Hematopoietic multipotent progenitor cell treated with erythropoietin and hydrocortisone succinate and interleukin-3 and kit ligand, for 8 days (in vitro differentiated cells): ENCODE measurements around the gene PNRC2.

ENCODE experiments used
- DNase-seq: peaks from one replicate; pipeline ENCODE4 v3.0.0-alpha.2; 2015

The PNRC2 gene

GRCh38 chr1:23959461-23960290 lies at the start of gene PNRC2:
TSS of gene PNRC2 (plus strand) at chr1:23959828. CDS start at chr1:23961458, 1,630 bp downstream.
- peak; percentile 95 for DNase-seq

- no peak for DNase-seq
Observed at GRCh38 chr1:23910144-23910543, 49.5 kb upstream of the PNRC2 start.

- no peak for DNase-seq
Observed at GRCh38 chr1:23910553-23911246, 48.9 kb upstream of the PNRC2 start.

GRCh38 chr1:23911921-23912320 lies 47.7 kb upstream of the PNRC2 start:
- no peak for DNase-seq

- peak; percentile 71 for DNase-seq
Observed at GRCh38 chr1:23913212-23913880, 46.3 kb upstream of the PNRC2 start, which contains the start of gene CNR2. TSS of gene CNR2 (minus strand) at chr1:23913362. CDS start at chr1:23875617, 37,745 bp downstream.

GRCh38 chr1:23914921-23915320 lies 44.7 kb upstream of the PNRC2 start:
- DNase-seq: no peak

- DNase-seq: peak; percentile 53
Observed at GRCh38 chr1:23915466-23915865, 44.2 kb upstream of the PNRC2 start.

- DNase-seq: peak; percentile 81
Observed at GRCh38 chr1:23916209-23917131, 43.2 kb upstream of the PNRC2 start.

GRCh38 chr1:23922321-23922943 lies 37.2 kb upstream of the PNRC2 start:
- no peak for DNase-seq

GRCh38 chr1:23923592-23924499 lies 35.8 kb upstream of the PNRC2 start:
- no peak for DNase-seq

- no peak for DNase-seq
Observed at GRCh38 chr1:23924601-23925000, 35.0 kb upstream of the PNRC2 start.

- DNase-seq: no peak
Observed at GRCh38 chr1:23925279-23925678, 34.3 kb upstream of the PNRC2 start.

GRCh38 chr1:23927097-23927496 lies 32.5 kb upstream of the PNRC2 start:
- DNase-seq: no peak

- DNase-seq: no peak
Observed at GRCh38 chr1:23928789-23929188, 30.8 kb upstream of the PNRC2 start.

GRCh38 chr1:23930270-23930669 lies 29.4 kb upstream of the PNRC2 start:
- DNase-seq: no peak

GRCh38 chr1:23930861-23931490 lies 28.7 kb upstream of the PNRC2 start:
- no peak for DNase-seq

GRCh38 chr1:23931491-23931880 lies 28.1 kb upstream of the PNRC2 start:
- no peak for DNase-seq

- no peak for DNase-seq
Observed at GRCh38 chr1:23936481-23937176, 23.0 kb upstream of the PNRC2 start.

- no peak for DNase-seq
Observed at GRCh38 chr1:23947366-23947765, 12.3 kb upstream of the PNRC2 start.

- DNase-seq: no peak
Observed at GRCh38 chr1:23953020-23953419, 6.6 kb upstream of the PNRC2 start.
